Osteoblast (primary cell): ENCODE measurements around the gene PACS1. TPM values are rescaled to one million over a fixed set of nuclear protein-coding genes. Genes with fewer than 3 reads are reported as not detected.

Source experiments
- DNase-seq: peaks from one replicate; pipeline ENCODE4 v3.0.0; 2011; ENCODE audit warnings: low spot score, mixed read lengths; ENCODE audit not compliant: insufficient read length; ENCODE audit errors: missing footprints
- H2AFZ ChIP-seq: 2 replicates; pipeline ENCODE4 v1.6.0; 2011; ENCODE audit warnings: mild to moderate bottlenecking, low read length
- H3K27ac ChIP-seq: 2 replicates; pipeline ENCODE4 v1.5.1; 2011; ENCODE audit warnings: mild to moderate bottlenecking, low read depth, low read length, moderate library complexity
- H3K27me3 ChIP-seq: 2 replicates; pipeline ENCODE4 v1.6.0; 2012; ENCODE audit warnings: mild to moderate bottlenecking, control low read depth, inconsistent platforms, low read length, moderate library complexity; ENCODE audit not compliant: insufficient read depth
- H3K36me3 ChIP-seq: 2 replicates; pipeline ENCODE4 v1.5.1; 2011; ENCODE audit warnings: mild to moderate bottlenecking, low read length, control low read depth, moderate library complexity; ENCODE audit not compliant: insufficient read depth
- H3K4me1 ChIP-seq: 2 replicates; pipeline ENCODE4 v1.5.1; 2011; ENCODE audit warnings: mild to moderate bottlenecking, low read length, control low read depth, moderate library complexity; ENCODE audit not compliant: insufficient read depth
- H3K4me2 ChIP-seq: 2 replicates; pipeline ENCODE4 v1.6.0; 2011; ENCODE audit warnings: mild to moderate bottlenecking, low read length; ENCODE audit not compliant: insufficient read depth
- H3K4me3 ChIP-seq: fragments of 200-600 bp; sonication (generic); 3 replicates; pipeline ENCODE4 v1.5.1; 2012; ENCODE audit warnings: mild to moderate bottlenecking, low read length, inconsistent platforms; ENCODE audit not compliant: insufficient read depth
- H3K79me2 ChIP-seq: 2 replicates; pipeline ENCODE4 v1.6.0; 2012; ENCODE audit warnings: mild to moderate bottlenecking, low read length, control low read depth, inconsistent platforms; ENCODE audit not compliant: insufficient read depth
- H3K9me3 ChIP-seq: 2 replicates; pipeline ENCODE4 v1.5.1; 2011; ENCODE audit warnings: low read depth, low read length, control low read depth
- H4K20me1 ChIP-seq: 2 replicates; pipeline ENCODE4 v1.6.0; 2012; ENCODE audit warnings: mild to moderate bottlenecking, low read length, control low read depth; ENCODE audit not compliant: insufficient read depth
- total RNA-seq: library from RNA; depleted of rRNA; stranded (reverse); fragments of >200 nt; gene quantifications from 2 replicates; pipeline ENCODE4 v1.2.3, GENCODE V29; 2012
- TF ChIP-seq, protein P1 (sequence below): IDR thresholded peaks from 2 replicates; pipeline ENCODE4 v1.5.1; 2011; ENCODE audit warnings: mild to moderate bottlenecking, low read depth, low read length, moderate library complexity; ENCODE audit errors: extremely low read depth

PACS1 gene
- total RNA-seq, 1 donor, result 38.0 TPM

DNA sequence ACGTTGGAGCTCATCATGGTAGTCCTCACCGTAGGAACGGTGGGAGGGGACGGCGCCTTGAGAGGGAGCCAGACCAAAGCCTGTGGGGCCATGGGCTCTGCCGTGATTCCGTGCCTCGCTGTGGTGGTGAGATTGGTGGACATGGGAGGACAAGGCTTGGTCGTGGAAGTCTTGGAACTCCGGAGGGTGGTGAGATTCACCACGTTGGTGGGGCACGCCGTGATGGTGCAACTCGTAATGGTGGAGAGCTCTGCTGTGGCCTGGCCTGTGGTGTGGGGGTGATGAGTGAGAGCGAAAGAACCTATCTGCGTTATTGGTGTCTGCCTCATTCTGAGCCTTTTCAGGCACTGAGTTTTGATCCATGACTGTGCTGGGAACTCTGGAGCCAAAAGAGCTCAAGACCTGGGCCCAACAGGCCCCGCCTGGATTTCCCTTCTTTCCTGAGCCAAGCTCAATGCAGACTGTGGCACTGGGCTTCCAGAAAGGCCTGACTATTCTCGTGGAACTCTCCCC, 44.0 kb upstream of the PACS1 start, which contains the start of gene CATSPER1:
Gene CATSPER1 (minus strand): TSS at position 463 of the 513 bp plus-strand sequence. CDS start 100 bp downstream, at position 363.
- TF ChIP-seq, protein P1, sequence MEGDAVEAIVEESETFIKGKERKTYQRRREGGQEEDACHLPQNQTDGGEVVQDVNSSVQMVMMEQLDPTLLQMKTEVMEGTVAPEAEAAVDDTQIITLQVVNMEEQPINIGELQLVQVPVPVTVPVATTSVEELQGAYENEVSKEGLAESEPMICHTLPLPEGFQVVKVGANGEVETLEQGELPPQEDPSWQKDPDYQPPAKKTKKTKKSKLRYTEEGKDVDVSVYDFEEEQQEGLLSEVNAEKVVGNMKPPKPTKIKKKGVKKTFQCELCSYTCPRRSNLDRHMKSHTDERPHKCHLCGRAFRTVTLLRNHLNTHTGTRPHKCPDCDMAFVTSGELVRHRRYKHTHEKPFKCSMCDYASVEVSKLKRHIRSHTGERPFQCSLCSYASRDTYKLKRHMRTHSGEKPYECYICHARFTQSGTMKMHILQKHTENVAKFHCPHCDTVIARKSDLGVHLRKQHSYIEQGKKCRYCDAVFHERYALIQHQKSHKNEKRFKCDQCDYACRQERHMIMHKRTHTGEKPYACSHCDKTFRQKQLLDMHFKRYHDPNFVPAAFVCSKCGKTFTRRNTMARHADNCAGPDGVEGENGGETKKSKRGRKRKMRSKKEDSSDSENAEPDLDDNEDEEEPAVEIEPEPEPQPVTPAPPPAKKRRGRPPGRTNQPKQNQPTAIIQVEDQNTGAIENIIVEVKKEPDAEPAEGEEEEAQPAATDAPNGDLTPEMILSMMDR, result no peak
- DNase-seq, result peak; percentile 60
- Histone ChIP-seq H3K4me2 (no peak within 1 kb of the TSS), H2AFZ (no peak within 1 kb of the TSS), H3K4me3 (no peak within 1 kb of the TSS), H3K4me1 (peaks cover 10% of the 10 kb centered on the region), H4K20me1 (no peaks in the 10 kb centered on the region), H3K9me3 (no peaks in the 10 kb centered on the region), H3K27ac (no peak within 1 kb of the TSS), H3K27me3 (no peaks in the 10 kb centered on the region), H3K79me2 (no peaks in the 10 kb centered on the region), H3K36me3 (no peaks in the 10 kb centered on the region)

DNA sequence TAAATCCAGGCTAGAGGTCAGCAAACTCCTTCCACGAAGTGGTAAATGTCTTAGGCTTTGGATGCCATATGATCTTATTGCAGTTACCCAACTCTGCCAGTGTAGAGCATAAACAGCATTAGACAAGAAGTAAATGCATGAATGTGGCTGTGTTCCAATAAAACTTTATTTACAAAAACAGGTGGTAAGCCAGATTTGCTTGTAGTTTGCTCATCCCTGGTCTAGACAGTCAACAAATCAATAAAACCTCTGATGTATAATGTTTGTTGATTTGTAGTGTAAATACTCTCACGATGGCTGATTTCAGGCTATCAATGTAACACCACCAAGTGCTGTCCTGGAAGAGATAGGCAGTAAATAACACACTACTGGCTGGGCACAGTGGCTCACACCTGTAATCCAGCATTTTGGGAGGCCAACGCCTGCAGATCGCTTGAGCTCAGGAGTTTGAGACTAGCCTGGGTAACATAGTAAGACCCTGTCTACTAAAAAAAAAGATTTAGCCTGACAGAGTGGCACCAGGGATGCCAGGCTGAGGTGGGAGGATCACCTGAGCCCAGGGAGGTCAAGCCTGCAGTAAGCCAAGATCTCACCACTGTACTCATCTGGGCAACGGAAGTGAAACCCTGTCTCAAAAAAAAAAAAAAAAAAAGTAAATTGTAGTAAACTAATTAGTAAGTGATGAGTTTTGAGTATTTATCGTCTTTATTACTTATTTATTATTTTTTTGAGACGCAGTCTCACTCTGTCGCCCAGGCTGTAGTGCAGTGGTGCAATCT, 36.9 kb upstream of the PACS1 start:
- H3K27me3 ChIP-seq, result no peaks in the 10 kb centered on the region
- H3K4me2 ChIP-seq, result no peak overlapping the region
- TF ChIP-seq, protein P1, result no peak

DNA sequence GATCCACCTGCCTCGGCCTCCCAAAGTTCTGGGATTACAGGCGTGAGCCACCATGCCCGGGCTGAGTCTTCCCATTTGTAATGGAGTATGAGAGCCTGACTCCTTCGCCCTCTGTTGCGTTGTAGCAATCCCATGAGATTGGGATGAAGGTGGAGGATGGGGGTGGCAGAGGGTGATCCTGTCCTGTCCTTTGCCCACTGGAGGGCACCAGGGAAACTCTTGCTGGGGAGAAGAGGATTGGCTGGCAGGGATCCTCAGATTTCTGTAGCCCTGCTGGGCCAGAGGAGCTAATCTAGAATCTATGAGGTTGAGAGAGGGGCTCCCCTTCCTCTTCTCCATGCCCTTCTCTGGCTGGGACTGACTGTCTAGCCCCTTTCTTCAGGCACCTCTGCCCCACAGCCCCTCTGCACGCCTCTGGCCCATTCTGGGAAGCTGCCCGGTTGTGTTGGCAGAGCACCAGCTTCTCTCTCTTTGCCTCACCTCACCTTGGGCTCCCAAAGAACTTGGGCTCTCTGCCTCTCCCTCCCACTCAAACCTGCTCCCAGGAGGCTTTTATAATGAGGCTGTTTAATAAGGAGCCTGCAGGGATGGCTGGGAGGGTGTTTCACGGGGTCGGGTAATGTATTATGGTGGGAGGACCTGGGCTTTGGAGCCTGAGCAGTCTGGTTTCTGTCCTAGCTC, 34.3 kb upstream of the PACS1 start:
- Histone ChIP-seq H3K79me2 (no peaks in the 10 kb centered on the region), H3K9me3 (no peaks in the 10 kb centered on the region), H3K4me2 (no peak overlapping the region), H3K4me1 (no peaks in the 10 kb centered on the region), H2AFZ (no peak overlapping the region), H4K20me1 (no peaks in the 10 kb centered on the region), H3K27me3 (no peaks in the 10 kb centered on the region), H3K36me3 (no peaks in the 10 kb centered on the region), H3K4me3 (no peak overlapping the region), H3K27ac (no peak overlapping the region)
- DNase-seq, result peak; percentile 78
- TF ChIP-seq, protein P1, result no peak

More for the DNA sequence above, 36.9 kb upstream of the PACS1 start:
- no peaks in the 10 kb centered on the region for H3K79me2 ChIP-seq
- H2AFZ ChIP-seq, result no peak overlapping the region
- peak; percentile 47 for DNase-seq
- H3K9me3 ChIP-seq, result no peaks in the 10 kb centered on the region
- no peaks in the 10 kb centered on the region for H3K4me1 ChIP-seq
- H3K4me3 ChIP-seq, result no peak overlapping the region
- no peak overlapping the region for H3K27ac ChIP-seq
- H3K36me3 ChIP-seq, result no peaks in the 10 kb centered on the region
- no peaks in the 10 kb centered on the region for H4K20me1 ChIP-seq

DNA sequence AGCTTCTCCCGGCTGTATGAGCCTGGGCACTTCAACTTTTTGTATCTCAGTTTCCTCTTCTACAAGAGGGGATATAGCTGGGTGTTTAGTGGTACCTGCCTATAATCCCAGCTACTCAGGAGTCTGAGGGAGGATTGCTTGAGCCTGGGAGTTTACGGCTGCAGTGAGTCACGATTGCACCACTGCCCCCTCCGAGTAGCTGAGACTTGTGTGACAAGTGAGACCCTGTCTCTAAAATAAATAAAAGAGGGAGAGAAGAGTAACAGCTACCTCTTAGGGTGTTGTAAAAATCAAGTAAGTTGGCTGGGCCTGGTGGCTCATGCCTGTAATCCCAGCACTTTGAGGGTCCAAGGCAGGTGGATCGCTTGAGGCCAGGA, 33.8 kb upstream of the PACS1 start:
- H3K9me3 ChIP-seq, result no peaks in the 10 kb centered on the region
- no peaks in the 10 kb centered on the region for H3K36me3 ChIP-seq
- no peaks in the 10 kb centered on the region for H3K4me1 ChIP-seq
- H3K4me2 ChIP-seq, result no peak overlapping the region
- H3K27ac ChIP-seq, result no peak overlapping the region
- no peaks in the 10 kb centered on the region for H3K79me2 ChIP-seq
- no peaks in the 10 kb centered on the region for H4K20me1 ChIP-seq
- DNase-seq, result peak; percentile 47
- no peak overlapping the region for H3K4me3 ChIP-seq
- no peak overlapping the region for H2AFZ ChIP-seq
- TF ChIP-seq, protein P1, result no peak
- no peaks in the 10 kb centered on the region for H3K27me3 ChIP-seq
